Measurements from ENCODE around the gene AP4M1. TPM values are rescaled to one million over a fixed set of nuclear protein-coding genes. Genes with fewer than 3 reads are reported as not detected.
A peak's percentile ranks its signal among the peaks of the same experiment; 100 is the strongest.

Gene AP4M1
- total and polyA plus RNA-seq, 9 of the 15 experiments (the other 6 are each of a cell fraction or from before 2014, with no cell fraction given): 1.3 to 30.9 (median 14.1) TPM

DNA sequence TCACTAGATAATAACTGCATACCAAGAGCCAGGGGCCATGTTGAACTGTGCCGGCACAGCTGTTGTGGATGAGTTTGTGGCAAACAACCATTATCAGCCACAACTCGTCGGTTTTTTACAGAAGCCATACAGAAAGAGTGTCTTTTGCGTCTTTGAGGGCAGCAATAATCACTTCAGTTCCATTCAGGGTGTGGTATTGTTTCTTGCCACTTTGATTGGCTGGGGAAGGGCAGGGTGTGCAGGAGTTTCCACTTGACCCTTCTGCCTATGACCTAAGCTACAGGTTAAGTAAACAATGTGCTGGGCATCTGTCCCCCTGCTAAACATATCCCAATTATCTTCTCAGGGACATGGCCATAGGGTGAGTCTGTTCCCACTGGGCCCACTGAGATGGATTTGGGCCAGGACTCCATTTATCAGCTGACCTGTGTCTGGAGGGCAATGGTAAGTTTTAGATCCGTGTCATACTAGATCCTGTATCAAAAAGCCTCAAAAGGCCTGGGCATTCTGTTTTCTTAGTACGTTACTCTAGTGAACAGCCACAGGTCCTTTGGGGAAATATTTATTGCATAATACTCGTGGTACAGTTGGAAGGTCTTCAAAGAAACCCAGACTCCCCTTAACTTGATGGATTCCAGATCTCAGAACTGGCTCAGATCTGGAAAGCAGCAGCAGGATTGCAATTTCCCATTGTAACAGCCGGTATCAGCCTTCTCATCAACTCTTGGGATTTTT, 35.8 kb upstream of the AP4M1 start (continued):
- TF ChIP-seq, protein P1, sequence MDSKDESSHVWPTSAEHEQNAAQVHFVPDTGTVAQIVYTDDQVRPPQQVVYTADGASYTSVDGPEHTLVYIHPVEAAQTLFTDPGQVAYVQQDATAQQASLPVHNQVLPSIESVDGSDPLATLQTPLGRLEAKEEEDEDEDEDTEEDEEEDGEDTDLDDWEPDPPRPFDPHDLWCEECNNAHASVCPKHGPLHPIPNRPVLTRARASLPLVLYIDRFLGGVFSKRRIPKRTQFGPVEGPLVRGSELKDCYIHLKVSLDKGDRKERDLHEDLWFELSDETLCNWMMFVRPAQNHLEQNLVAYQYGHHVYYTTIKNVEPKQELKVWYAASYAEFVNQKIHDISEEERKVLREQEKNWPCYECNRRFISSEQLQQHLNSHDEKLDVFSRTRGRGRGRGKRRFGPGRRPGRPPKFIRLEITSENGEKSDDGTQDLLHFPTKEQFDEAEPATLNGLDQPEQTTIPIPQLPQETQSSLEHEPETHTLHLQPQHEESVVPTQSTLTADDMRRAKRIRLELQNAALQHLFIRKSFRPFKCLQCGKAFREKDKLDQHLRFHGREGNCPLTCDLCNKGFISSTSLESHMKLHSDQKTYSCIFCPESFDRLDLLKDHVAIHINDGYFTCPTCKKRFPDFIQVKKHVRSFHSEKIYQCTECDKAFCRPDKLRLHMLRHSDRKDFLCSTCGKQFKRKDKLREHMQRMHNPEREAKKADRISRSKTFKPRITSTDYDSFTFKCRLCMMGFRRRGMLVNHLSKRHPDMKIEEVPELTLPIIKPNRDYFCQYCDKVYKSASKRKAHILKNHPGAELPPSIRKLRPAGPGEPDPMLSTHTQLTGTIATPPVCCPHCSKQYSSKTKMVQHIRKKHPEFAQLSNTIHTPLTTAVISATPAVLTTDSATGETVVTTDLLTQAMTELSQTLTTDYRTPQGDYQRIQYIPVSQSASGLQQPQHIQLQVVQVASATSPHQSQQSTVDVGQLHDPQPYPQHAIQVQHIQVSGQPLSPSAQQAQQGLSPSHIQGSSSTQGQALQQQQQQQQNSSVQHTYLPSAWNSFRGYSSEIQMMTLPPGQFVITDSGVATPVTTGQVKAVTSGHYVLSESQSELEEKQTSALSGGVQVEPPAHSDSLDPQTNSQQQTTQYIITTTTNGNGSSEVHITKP (IDR thresholded peaks at IDR 0.05; ENCODE audit: partially characterized antibody): no peak
- TF ChIP-seq, protein P2, sequence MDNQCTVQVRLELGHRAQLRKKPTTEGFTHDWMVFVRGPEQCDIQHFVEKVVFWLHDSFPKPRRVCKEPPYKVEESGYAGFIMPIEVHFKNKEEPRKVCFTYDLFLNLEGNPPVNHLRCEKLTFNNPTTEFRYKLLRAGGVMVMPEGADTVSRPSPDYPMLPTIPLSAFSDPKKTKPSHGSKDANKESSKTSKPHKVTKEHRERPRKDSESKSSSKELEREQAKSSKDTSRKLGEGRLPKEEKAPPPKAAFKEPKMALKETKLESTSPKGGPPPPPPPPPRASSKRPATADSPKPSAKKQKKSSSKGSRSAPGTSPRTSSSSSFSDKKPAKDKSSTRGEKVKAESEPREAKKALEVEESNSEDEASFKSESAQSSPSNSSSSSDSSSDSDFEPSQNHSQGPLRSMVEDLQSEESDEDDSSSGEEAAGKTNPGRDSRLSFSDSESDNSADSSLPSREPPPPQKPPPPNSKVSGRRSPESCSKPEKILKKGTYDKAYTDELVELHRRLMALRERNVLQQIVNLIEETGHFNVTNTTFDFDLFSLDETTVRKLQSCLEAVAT (IDR thresholded peaks at IDR 0.05): no peak
- TF ChIP-seq NR2C1 (IDR thresholded peaks at IDR 0.05): peak; percentile 81
- peak; percentile 76 for TF ChIP-seq NR2C1 (tag; IDR thresholded peaks at IDR 0.05)
- TF ChIP-seq PURB (CRISPR knock-in tag; IDR thresholded peaks at IDR 0.05; ENCODE audit: low read depth): no peak
- TF ChIP-seq ZNF197 (CRISPR knock-in tag; IDR thresholded peaks at IDR 0.05; ENCODE audit: low read depth): no peak
- TF ChIP-seq ZNF140 (CRISPR knock-in tag; IDR thresholded peaks at IDR 0.05): no peak
- TF ChIP-seq, protein P3, sequence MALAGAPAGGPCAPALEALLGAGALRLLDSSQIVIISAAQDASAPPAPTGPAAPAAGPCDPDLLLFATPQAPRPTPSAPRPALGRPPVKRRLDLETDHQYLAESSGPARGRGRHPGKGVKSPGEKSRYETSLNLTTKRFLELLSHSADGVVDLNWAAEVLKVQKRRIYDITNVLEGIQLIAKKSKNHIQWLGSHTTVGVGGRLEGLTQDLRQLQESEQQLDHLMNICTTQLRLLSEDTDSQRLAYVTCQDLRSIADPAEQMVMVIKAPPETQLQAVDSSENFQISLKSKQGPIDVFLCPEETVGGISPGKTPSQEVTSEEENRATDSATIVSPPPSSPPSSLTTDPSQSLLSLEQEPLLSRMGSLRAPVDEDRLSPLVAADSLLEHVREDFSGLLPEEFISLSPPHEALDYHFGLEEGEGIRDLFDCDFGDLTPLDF (CRISPR knock-in tag; IDR thresholded peaks at IDR 0.05): no peak
- no peak for TF ChIP-seq HOXB6 (CRISPR knock-in tag; IDR thresholded peaks at IDR 0.05; ENCODE audit: borderline replicate concordance)
- no peak for TF ChIP-seq SRSF9 (IDR thresholded peaks at IDR 0.05; ENCODE audit: borderline replicate concordance, low read depth, low read length)
- no peak for TF ChIP-seq WHSC1 (IDR thresholded peaks at IDR 0.05; ENCODE audit: low read length)
- TF ChIP-seq CREM (IDR thresholded peaks at IDR 0.05; ENCODE audit: low read depth): no peak
- TF ChIP-seq CBX2 (IDR thresholded peaks at IDR 0.05; ENCODE audit: insufficient read depth, low read length, poor library complexity, severe bottlenecking): no peak
- TF ChIP-seq MTA2 (IDR thresholded peaks at IDR 0.05; ENCODE audit: low read depth): no peak
- TF ChIP-seq ETV6 (IDR thresholded peaks at IDR 0.05; ENCODE audit: borderline replicate concordance in 1 of 2, low read depth in 2 of 2, low read length in 1 of 2): no peak
- no peak for TF ChIP-seq ETV6 (CRISPR knock-in tag; IDR thresholded peaks at IDR 0.05; ENCODE audit: borderline replicate concordance)
- TF ChIP-seq RBM22 (IDR thresholded peaks at IDR 0.05; ENCODE audit: low read depth, low read length, poor library complexity, severe bottlenecking): no peak
- TF ChIP-seq, protein P4, sequence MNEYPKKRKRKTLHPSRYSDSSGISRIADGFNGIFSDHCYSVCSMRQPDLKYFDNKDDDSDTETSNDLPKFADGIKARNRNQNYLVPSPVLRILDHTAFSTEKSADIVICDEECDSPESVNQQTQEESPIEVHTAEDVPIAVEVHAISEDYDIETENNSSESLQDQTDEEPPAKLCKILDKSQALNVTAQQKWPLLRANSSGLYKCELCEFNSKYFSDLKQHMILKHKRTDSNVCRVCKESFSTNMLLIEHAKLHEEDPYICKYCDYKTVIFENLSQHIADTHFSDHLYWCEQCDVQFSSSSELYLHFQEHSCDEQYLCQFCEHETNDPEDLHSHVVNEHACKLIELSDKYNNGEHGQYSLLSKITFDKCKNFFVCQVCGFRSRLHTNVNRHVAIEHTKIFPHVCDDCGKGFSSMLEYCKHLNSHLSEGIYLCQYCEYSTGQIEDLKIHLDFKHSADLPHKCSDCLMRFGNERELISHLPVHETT (CRISPR knock-in tag; conservative IDR thresholded peaks at IDR 0.05 in 1 of 2, IDR thresholded peaks at IDR 0.05 in 1 of 2): no peak
- TF ChIP-seq, protein P5, sequence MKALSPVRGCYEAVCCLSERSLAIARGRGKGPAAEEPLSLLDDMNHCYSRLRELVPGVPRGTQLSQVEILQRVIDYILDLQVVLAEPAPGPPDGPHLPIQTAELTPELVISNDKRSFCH (CRISPR knock-in tag; IDR thresholded peaks at IDR 0.05): no peak
- TF ChIP-seq, protein P5 (tag; IDR thresholded peaks at IDR 0.05): no peak

Measured in K562 (cell line).